HG02759 (cell line): Measurements from ENCODE around the gene UGT2A1.
"Not testable (repeated sequence)": the region's sequence is repeated elsewhere in the genome, so short reads cannot be mapped to it uniquely, and the experiment has no call there.

Experiments used
- ATAC-seq: cut with Tn5 transposase; IDR thresholded peaks from one replicate; pipeline ENCODE4 v1.9.1; 2021; ENCODE audit warnings: mild to moderate bottlenecking, moderate library complexity; ENCODE audit not compliant: unreplicated experiment

Gene UGT2A1

DNA sequence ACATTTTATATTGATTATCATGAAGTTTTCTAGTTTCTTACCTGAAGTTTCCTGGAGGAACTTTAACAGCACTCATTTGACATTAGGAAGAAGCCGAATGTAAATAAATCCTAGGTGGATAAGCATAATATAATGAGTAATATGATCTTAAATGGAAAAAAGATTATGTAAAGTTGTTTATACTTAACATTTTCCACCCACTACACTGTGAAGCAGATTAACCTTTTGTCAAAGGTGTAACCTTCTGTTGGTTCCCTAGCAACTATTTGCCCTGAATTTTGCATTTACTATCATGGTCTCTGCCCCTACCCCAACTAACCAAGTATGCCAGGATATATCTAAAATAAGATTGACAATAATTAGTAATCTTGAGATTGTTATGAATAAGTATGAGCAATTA, at the start of gene UGT2A1:
Gene UGT2A1 (minus strand): TSS at position 101 of the 400 bp plus-strand sequence. CDS start 5,603 bp downstream, outside the sequence.
- ATAC-seq: no peak

DNA sequence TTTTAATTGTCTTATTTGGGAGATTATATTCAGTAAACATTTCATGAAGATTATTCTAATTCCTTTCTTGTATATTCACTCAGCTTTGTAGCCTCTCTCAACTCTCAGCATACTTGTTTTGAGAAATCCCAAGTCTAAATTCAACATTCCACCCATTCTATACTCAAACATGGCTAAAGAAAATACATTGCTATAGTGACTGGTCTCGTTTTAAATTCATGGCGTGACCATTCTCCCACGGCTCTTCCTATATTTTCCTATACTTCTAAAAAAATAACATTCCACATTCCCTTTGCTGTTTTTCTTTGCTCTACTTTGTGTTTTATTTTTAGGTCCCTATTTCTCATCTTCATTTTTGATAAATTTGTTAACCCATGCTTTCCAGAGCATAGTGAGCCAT, 49.2 kb upstream of the UGT2A1 start:
- no peak for ATAC-seq

DNA sequence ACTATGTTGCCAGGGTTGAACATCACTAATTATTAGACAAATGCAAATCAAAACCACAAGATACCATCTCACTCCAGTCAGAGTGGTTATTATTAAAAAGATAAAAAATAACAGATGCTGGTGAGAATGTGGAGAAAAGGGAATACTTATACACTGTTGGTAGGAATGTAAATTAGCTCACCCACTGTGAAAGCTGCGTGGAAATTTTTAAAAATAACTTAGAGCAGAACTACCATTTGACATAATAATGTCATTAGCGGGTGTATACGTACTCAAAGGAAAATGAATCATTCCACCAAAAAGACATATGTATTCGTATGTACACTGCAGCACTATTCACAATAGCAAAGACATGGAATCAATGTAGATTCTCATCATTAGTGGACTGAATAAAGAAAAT, 48.6 kb upstream of the UGT2A1 start:
- no peak for ATAC-seq

DNA sequence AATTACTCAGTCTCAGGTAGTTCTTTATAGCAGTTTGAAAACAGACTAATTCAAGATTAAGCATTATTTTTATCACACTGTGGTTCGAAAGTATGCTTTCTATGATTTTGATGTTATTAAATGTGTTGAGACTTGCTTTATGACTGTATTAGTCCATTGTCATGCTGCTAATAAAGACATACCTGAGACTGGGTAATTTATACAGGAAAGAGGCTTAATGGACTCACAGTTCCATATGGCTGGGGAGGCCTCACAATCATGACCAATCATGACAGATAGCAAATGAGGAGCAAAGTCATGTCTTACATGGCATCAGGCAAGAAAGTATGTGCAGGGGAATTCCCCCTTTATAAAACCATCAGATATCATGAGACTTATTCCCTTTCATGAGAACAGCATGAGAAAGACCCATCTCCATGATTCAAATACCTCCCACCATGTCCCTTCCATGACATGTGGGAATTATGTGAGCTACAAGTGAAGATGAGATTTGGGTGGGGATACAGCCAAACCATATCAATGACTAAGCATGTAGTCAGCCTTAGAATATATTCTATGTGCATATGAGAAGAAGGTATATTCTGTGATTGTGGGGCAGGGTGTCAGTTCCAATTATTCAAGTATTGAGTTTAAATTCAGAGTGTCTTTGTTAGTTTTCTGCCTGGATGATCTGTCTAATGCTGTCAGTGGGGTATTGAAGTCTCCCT, 44.6 kb upstream of the UGT2A1 start:
- ATAC-seq: no peak

DNA sequence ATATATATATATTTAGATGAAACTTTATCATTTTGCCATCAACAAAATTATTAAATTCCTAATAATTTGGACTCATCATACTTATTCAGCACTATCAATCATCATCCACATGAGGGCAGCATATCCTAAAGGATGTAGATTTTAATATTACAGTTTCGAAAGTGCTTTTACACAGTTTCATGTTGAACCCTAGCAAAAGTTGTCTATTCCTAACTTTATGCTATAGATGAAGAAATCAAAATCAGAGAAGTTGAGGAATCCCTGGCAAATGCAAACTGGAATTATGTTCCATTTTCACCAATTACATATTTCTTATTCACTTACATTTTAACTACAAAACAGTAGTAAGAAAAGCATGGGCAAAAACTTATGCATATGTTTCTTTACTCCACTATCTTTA, 36.6 kb upstream of the UGT2A1 start:
- peak; percentile 47 for ATAC-seq

DNA sequence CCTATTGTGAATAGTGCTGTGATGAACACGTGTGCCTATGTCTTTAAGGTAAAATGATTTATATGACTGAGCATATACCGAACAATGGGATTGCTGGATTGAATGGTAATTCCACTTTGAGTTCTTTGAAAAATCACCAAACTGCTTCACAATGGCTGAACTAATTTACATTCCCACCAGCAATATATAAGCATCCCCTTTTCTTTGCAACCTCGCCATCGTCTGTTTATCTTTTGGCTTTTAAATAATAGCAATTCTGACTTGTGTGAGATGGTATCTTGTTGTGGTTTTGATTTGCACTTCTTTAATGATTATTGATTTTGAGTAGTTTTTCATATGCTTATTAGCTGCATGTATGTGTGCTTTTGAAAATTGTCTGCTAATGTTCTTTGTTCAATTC, 31.8 kb upstream of the UGT2A1 start:
- ATAC-seq: no peak

DNA sequence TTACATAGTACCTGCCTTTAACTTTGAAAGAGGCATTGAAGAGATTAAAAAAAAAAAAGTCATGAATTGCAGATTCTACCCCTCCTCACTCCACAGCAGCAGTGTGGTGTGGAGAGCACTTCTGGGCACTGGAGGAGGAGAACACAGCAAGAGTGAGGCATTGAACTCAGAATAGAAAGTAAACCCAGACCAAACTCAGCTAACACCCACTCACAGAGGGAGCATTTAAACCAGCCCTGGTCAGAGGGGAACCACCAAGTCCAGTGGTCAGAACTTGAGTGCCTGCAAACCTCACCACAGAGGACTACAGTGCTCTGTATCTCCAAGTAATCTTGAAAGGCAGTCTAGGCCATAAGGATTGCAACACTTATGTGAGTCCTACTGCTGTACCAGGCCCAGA, 15.6 kb upstream of the UGT2A1 start:
- ATAC-seq: no peak

DNA sequence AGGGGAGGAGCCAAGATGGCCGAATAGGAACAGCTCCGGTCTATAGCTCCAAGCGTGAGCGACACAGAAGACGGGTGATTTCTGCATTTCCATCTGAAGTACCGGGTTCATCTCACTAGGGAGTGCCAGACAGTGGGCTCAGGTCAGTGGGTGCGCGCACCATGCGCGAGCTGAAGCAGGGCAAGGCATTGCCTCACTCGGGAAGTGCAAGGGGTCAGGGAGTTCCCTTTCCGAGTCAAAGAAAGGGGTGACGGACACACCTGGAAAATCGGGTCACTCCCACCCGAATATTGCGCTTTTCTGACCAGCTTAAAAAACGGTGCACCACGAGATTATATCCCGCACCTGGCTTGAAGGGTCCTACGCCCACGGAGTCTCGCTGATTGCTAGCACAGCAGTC, 11.0 kb upstream of the UGT2A1 start:
- not testable (repeated sequence) for ATAC-seq

DNA sequence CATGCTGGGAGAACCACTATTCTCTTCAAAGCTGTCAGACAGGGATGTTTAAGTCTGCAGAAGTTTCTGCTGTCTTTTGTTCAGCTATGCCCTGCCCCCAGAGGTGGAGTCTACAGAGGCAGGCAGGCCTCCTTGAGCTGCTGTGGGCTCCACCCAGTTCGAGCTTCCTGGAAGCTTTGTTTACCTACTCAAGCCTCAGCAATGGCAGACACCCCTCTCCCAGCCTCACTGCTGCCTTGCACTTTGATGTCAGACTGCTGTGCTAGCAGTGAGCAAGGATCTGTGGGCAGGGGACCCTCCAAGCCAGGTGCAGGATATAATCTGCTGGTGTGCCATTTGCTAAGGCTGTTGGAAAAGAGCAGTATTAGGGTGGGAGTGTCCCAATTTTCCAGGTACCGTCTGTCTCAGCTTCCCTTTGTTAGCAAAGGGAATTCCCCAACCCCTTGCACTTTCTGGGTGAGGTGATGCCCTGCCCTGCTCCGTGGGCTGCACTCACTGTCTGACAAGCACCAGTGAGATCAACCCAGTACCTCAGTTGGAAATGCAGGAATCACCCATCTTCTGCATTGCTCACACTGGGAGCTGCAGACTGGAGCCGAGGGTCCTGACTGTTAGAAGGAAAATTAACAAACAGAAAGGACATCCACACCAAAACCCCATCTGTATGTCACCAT, 8.2 kb upstream of the UGT2A1 start:
- ATAC-seq: not testable (repeated sequence)

DNA sequence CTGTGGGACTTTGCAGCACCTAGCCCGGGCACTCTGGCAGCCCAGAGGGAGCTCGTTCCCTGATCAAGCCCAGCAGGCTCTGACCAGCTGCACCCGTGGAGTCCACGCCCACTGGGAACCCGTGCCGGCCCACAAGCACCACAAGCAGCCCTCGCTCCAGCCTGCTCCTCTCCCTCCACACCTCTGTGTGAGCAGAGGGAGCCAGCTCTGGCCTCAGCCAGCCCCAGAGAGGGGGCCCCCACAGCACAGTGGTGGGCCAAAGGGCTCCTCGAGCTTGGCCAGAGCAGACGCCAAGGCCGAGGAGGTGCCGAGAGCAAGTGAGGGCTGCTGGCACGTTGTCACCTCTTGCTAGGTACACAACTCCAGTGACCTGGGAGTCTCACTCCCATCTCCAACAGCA, 5.1 kb upstream of the UGT2A1 start:
- no peak for ATAC-seq

DNA sequence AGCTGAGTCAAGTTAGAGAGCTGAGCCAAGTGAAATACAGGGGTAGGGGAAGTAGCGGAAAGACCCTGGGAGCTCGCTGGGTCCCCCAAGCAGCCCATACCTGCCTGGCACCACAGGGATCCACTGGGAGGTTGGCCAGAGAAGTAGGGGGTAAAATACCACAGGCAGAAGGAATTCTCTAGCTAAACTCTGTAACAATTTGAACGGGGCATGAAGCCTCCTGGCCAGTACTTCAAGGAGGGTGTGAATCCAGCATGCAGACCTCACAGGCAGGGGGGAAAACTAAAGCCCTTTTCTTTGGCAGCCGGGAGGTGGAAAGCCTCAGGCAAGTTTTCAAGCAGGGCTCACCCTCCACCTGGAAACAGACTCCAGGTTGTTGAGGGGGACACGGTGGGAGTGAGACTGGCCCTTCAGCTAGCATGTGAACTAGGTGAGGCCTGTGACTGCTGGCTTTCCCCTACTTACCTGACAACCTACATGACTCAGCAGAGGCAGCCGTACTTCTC, 3.7 kb upstream of the UGT2A1 start:
- ATAC-seq: no peak

DNA sequence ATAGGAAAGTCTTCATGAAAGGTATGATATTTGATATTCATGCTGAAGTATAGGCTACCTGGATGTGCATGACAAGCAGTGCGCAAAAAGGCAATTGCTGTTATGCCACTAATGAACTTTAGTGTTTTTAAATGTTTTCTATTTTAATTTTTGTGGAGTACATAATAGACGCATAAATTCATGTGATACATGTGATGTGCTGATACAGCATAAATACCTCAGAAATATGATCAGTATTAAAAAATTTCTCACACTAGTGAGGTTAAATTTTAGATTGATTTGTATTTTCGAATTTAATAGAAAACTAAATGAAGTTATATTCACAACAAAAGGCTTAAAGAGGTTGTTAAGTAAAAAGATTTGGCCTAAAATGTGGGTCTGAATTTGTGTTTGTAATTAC, 2.2 kb downstream of the UGT2A1 start:
- ATAC-seq: no peak

DNA sequence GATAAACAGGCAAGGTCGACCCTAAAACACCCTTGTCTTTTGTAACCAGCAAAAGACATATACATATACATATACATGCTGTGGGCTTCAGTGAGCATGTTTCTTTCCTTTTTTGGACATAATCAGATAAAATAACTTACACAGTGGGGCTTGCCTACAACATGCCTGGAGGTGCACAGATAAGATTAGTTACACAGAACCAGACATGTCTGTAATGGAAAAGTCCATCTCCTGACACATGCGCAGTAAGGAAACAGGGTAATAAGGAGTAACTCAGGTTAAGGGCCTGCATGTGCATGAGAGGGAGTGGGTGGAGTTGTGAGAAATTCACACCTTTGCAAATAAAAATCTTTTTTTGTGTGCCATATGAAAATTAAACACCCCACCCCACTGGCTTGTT, 3.4 kb downstream of the UGT2A1 start:
- ATAC-seq: no peak

DNA sequence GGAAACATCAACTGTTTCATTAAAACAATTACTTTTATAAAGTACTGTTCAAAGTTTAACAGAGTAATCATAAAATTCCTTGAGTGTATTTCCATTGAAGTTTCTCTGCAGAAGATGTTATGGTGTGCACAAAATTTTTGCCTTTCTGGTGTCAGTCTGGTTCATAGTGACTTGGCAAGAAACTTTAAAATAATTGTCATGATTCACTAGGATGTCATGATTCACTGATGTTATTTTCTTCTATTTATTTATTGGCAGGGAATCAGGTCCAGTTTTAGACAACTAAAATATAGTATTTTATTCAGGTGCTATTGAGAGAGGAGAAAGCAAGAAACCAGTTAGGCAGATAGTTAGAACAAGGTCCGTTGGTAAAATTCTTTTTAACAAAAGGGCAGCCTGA, 3.8 kb downstream of the UGT2A1 start:
- ATAC-seq: no peak

DNA sequence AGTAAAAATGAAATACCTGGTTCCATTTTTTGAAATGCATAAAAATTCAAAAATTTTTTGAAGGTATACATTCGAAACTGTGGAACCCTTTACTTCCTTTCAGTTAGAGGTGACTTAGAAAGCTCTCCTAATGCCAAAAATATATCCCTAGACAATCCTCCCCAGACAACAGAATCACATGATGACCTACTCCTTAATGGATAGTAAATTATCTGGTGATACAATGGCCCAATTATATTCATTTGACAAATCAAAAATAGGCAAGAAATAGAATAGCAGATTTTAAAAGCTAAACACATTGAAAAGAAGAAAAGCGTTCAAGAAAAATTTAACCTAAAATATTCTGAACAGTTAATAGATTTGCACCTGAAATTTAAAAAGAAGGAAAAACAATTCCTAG, 10.1 kb downstream of the UGT2A1 start:
- no peak for ATAC-seq

DNA sequence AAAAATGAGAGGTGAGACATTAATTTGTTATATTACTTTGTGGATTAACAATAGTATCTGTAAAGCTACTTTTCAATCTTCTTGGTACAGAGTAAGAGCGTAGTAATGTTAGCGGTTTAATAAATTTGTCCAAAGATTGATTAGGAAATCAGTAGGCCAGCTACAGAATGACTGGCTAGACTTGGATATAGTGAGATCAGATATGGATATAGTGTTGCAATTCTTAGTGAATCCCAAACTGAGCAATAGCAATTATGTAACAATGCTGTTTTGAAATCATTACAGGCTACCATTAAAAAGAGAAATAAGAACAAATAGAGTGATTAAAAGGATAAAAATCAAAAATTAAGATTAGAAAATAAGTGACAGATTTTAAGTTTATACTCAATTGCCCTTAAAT, 12.8 kb downstream of the UGT2A1 start:
- ATAC-seq: no peak

DNA sequence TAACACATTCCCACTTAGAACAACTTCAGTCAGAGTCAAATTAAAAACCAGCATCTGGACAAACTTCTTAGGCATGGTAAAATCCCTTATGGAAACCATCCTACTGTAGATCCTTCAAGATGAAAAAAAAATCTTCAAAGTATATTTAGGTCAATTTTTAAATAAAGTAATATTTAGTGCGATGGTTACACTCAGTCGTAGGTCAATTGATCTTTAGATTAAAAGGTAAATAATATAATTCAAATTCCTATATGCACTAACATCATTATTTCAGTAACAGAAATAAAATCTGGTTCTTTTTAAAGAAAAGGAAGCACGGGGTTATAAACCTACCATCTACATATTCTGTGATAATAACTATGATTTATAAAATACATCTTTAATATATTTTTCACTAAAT, 13.5 kb downstream of the UGT2A1 start, which contains the start of gene UGT2A2:
Gene UGT2A2 (minus strand): TSS at position 101 of the 400 bp plus-strand sequence. CDS start 2 bp downstream, at position 99.
- ATAC-seq: no peak

DNA sequence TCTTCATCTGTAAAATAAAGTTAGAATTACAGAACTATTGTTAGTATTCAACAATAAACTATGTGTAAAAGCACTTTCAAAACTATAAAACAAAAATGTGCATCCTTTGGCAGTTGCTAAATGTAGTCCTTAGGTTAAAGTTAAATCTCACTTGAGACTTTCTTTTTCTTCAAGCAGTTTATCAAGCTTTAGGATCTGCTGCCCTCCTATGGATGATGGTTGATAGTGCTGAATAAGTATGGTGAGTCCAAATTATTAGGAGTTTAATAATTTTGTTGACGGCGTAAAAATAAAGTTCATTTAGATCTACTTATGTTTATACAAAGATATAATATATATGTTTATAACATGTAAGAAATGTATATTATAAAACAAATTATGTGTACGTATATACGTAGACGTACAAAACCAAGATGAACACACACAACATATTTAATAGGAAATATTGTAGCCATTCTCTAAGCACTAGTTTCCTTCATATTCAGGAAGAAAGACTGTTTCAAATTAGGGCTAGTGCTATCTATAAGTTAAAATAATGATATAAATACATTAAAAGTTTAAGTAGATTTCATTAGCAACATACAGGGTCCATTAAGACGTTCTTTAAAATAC, 35.9 kb downstream of the UGT2A1 start:
- no peak for ATAC-seq

DNA sequence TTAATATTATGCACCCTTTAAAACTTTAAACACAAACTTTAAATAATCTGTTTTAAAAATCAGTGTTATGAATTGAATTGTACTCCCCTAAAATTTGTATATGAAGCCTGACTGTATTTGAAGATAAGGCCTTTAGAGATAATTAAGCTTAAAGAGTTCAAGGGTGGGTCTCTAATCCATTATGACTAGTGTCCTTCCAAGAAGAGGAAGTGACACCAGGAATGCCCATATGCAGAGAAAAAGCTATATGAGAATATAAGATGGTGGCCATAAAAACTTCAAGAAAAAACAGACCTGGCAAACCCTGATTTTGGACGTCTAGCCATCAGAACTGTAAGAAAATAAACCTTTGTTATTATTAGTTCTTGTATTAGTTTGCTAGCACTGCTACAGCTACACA, 42.6 kb downstream of the UGT2A1 start:
- ATAC-seq: no peak

DNA sequence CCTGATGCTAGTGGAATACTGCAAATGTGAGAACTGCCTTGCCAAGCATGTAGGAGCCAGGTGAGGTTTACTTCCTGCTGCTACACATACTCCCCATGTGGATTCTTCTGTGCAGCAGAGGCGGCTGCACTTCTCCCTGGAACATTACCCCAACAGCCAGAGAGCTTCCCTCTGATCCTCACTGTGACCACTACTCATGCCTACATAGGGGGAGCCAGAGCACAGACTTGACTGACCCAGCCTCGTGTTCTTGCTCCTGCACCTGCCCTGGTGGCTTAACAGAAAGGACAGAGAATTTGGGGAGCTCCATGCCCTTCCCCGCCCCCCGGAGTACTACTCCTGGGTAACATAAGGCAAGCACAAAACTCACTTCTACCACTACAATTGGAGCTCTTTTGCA, 52.0 kb downstream of the UGT2A1 start:
- ATAC-seq: no peak

DNA sequence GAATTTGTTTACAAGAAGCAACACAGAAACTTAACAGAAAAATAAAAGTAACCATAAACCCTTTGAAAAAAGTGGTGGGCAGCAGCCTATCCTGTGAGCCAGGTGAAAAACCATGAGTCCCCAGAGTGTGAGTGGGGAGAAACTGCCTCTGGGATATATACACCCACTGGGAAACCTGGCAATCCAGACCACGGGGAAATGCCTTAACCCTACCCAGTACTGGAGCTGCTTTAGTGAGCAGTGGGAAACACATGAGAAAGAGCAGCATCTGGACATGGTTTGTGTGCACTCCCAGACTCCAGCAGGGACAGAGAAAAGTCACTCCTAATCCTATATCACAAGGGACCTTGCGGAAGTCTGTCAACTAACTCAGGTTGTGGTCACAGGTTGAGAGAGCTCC, 53.0 kb downstream of the UGT2A1 start:
- ATAC-seq: no peak

DNA sequence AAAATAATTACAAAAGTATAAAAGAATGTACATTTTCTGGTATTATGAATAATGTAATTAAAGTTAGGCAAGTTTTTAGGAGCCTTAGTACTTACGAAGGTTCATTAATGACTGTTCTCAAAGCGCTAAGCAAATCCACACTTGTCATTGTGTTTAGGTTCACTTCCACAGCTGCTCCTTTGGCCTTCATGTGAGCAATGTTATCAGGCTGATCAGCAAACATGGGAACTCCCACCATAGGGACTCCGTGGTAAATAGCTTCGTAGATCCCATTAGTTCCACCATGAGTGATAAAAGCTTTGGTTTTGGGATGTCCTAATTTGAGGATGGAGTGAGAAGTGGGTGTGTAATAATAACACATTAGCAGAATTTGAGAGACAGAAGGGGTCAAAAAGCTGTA, 58.7 kb downstream of the UGT2A1 start:
- ATAC-seq: no peak
